HepG2 (cell line): ENCODE data around the gene SAP130.

ENCODE experiments used
- CTCF ChIP-seq: sonication (generic); formaldehyde crosslinking; IDR thresholded peaks from 2 replicates; pipeline ENCODE4 v1.5.0; 2020; ENCODE audit warnings: mild to moderate bottlenecking, missing genetic modification reagents, moderate library complexity
- KDM1A ChIP-seq: IDR thresholded peaks from 2 replicates; pipeline ENCODE4 v1.6.1; 2016; ENCODE audit warnings: missing compliant biosample characterization
- MAX ChIP-seq: IDR thresholded peaks from 2 replicates; pipeline ENCODE4 v1.6.1; 2012; ENCODE audit warnings: inconsistent platforms
- NFIB ChIP-seq: sonication (generic); formaldehyde crosslinking; IDR thresholded peaks from 2 replicates; pipeline ENCODE4 v1.9.0; 2021; ENCODE audit warnings: missing genetic modification reagents, mild to moderate bottlenecking, borderline replicate concordance
- ZNF264 ChIP-seq: sonication (generic); formaldehyde crosslinking; IDR thresholded peaks from 2 replicates; pipeline ENCODE4 v1.4.0; 2020; ENCODE audit warnings: missing genetic modification reagents
- ZNF530 ChIP-seq: sonication (generic); formaldehyde crosslinking; IDR thresholded peaks from 2 replicates; pipeline ENCODE4 v1.5.0; 2020; ENCODE audit warnings: low read depth, mild to moderate bottlenecking, missing genetic modification reagents

- no peak for TF ChIP-seq ZNF530 (CRISPR knock-in tag)
- no peak for TF ChIP-seq KDM1A (CRISPR knock-in tag)
- TF ChIP-seq NFIB (CRISPR knock-in tag), result no peak
- no peak for TF ChIP-seq MAX
- no peak for TF ChIP-seq ZNF264 (CRISPR knock-in tag)
- no peak for TF ChIP-seq CTCF
Measured at GRCh38 chr2:128016620-128017019, 11.2 kb downstream of the SAP130 start.
